Smooth muscle cell of the pulmonary artery (primary cell): Measurements from ENCODE around the gene COX18. TPM values are rescaled to one million over a fixed set of nuclear protein-coding genes. Genes with fewer than 3 reads are reported as not detected.

Source experiments
- total RNA-seq: library from RNA; depleted of rRNA; stranded (reverse); fragments of >200 nt; gene quantifications from 2 replicates; pipeline ENCODE4 v1.2.3, GENCODE V29; 2014

Gene COX18
- total RNA-seq: 25.7 and 27.1 TPM in 2 replicates

GRCh38 chr4:73069338-73070073, at the start of gene COX18:
TSS of gene COX18 (minus strand) at chr4:73069716. CDS start at chr4:73069649, 67 bp downstream.

Other genes with a start within 250 kb of the COX18 start
- 71.8 and 80.9 TPM in 2 replicates for gene ANKRD17, start 189.1 kb upstream of the COX18 start, total RNA-seq